Cardiac muscle cell (in vitro differentiated cells and primary cell): ENCODE measurements around the gene RUNDC3A. TPM values are rescaled to one million over a fixed set of nuclear protein-coding genes. Genes with fewer than 3 reads are reported as not detected.

Experiments
- DNase-seq, 2 donors: peaks; one replicate each; pipeline versions ENCODE4 v3.0.0 to v3.0.0-alpha.2; 2010 to 2017; ENCODE audit warnings: low read depth in 1 of 2, low spot score in 1 of 2
- H3K27ac ChIP-seq: fragments of 200-600 bp; sonication (generic); 2 replicates; pipeline ENCODE4 v1.5.1; 2016
- H3K27me3 ChIP-seq: fragments of 200-600 bp; sonication (generic); 2 replicates; pipeline ENCODE4 v1.6.0; 2016; ENCODE audit warnings: control low read depth
- H3K36me3 ChIP-seq: fragments of 200-600 bp; sonication (generic); 2 replicates; pipeline ENCODE4 v1.5.1; 2016; ENCODE audit warnings: control low read depth
- H3K4me1 ChIP-seq: fragments of 200-600 bp; sonication (generic); 2 replicates; pipeline ENCODE4 v1.8.1; 2017; ENCODE audit warnings: low read depth, mild to moderate bottlenecking, mixed run types
- H3K4me3 ChIP-seq: fragments of 200-600 bp; sonication (generic); 2 replicates; pipeline ENCODE4 v1.5.1; 2016; ENCODE audit warnings: mild to moderate bottlenecking
- H3K9me3 ChIP-seq: fragments of 200-600 bp; sonication (generic); 2 replicates; pipeline ENCODE4 v1.5.1; 2017; ENCODE audit warnings: low read depth, mild to moderate bottlenecking, control low read depth
- CTCF ChIP-seq: IDR thresholded peaks from 2 replicates; pipeline ENCODE4 v1.5.1; 2012; ENCODE audit warnings: low read depth, mild to moderate bottlenecking, low read length
- polyA plus RNA-seq: library from polyadenylated mRNA; unstranded; fragments of >200 nt; fragmentation: Nextera tagmentation; extraction: Ambion mirVana; gene quantifications from 2 replicates; pipeline ENCODE4 v1.2.1, GENCODE V29; 2016
- total RNA-seq: library from RNA; depleted of rRNA; stranded (reverse); fragments of >200 nt; gene quantifications from 2 replicates; pipeline ENCODE4 v1.2.3, GENCODE V29; 2016

The RUNDC3A gene
- total and polyA plus RNA-seq, 2 experiments from 2014 or later = 1.9 to 5.8 TPM

- Histone ChIP-seq H3K9me3 (no peaks in the 10 kb centered on the region), H3K27ac (no peak overlapping the region), H3K4me1 (no peaks in the 10 kb centered on the region), H3K36me3 (peaks cover 6% of the 10 kb centered on the region), H3K27me3 (peaks cover 38% of the 10 kb centered on the region), H3K4me3 (peak overlapping the region; percentile 38)
- DNase-seq = peak in 1 of 2 donors; percentile 28
- no peak for TF ChIP-seq CTCF
Measured at GRCh38 chr17:44315760-44316731, 7.6 kb downstream of the RUNDC3A start.

GRCh38 chr17:44317545-44317944 lies 9.1 kb downstream of the RUNDC3A start:
- no peak for TF ChIP-seq CTCF
- Histone ChIP-seq H3K27me3 (peaks cover 34% of the 10 kb centered on the region), H3K27ac (no peak overlapping the region), H3K4me3 (no peak overlapping the region), H3K36me3 (peaks cover 6% of the 10 kb centered on the region), H3K4me1 (no peaks in the 10 kb centered on the region), H3K9me3 (no peaks in the 10 kb centered on the region)
- DNase-seq = no peak

- Histone ChIP-seq H3K27me3 (peaks cover 29% of the 10 kb centered on the region), H3K4me1 (no peaks in the 10 kb centered on the region), H3K4me3 (no peak overlapping the region), H3K27ac (no peak overlapping the region), H3K36me3 (peaks cover 6% of the 10 kb centered on the region), H3K9me3 (no peaks in the 10 kb centered on the region)
- DNase-seq = no peak
- no peak for TF ChIP-seq CTCF
Measured at GRCh38 chr17:44318077-44318892, 9.9 kb downstream of the RUNDC3A start.

- peaks cover 6% of the 10 kb centered on the region for H3K36me3 ChIP-seq
- no peak for DNase-seq
- no peaks in the 10 kb centered on the region for H3K9me3 ChIP-seq
- no peaks in the 10 kb centered on the region for H3K4me1 ChIP-seq
- TF ChIP-seq CTCF = no peak
- H3K27ac ChIP-seq = no peak overlapping the region
- no peak overlapping the region for H3K4me3 ChIP-seq
- peaks cover 14% of the 10 kb centered on the region for H3K27me3 ChIP-seq
Measured at GRCh38 chr17:44320066-44320465, 11.7 kb downstream of the RUNDC3A start.

GRCh38 chr17:44321246-44322120 lies 13.1 kb downstream of the RUNDC3A start:
- no peak overlapping the region for H3K27ac ChIP-seq
- H3K9me3 ChIP-seq = no peaks in the 10 kb centered on the region
- peaks cover 6% of the 10 kb centered on the region for H3K36me3 ChIP-seq
- no peaks in the 10 kb centered on the region for H3K4me1 ChIP-seq
- no peak for DNase-seq
- TF ChIP-seq CTCF = no peak
- H3K4me3 ChIP-seq = no peak overlapping the region
- peaks cover 1% of the 10 kb centered on the region for H3K27me3 ChIP-seq
